GM12873 (cell line): ENCODE measurements around the gene ENOX1.

Source experiments
- TF ChIP-seq, protein P1 (sequence below): IDR thresholded peaks from 2 replicates; pipeline ENCODE4 v1.5.1; 2012; ENCODE audit warnings: low read depth, mild to moderate bottlenecking, moderate library complexity, low read length, control low read depth; ENCODE audit not compliant: insufficient read depth; ENCODE audit errors: missing control alignments

The ENOX1 gene

DNA sequence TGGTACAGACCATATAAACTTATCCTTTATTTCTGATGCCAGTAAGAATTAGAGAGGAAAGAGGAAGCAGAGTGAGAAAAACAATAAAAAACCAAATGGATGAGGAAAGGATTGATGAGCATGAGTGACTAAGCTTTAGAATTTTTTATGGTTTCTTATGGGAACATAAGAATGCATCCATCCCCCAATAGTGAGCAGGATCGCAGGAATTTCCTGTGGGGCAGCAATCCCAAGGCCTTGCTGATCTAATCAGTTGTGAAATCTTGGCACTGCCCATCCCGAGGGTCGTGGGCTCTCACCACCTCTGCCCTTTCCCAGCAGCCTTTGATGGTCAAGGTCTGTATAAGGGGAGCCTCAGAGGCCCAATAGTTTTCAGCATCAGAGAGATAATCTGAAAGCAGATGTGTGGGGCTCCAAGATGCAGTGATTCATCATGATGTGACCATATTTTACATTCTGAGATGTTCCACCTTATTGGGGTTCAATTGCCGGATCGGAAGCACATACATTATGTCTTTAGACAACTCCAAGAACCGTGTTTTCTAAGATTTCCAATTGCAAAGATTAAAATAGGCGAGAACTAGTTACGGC lies 541.3 kb downstream of the ENOX1 start:
- TF ChIP-seq, protein P1, sequence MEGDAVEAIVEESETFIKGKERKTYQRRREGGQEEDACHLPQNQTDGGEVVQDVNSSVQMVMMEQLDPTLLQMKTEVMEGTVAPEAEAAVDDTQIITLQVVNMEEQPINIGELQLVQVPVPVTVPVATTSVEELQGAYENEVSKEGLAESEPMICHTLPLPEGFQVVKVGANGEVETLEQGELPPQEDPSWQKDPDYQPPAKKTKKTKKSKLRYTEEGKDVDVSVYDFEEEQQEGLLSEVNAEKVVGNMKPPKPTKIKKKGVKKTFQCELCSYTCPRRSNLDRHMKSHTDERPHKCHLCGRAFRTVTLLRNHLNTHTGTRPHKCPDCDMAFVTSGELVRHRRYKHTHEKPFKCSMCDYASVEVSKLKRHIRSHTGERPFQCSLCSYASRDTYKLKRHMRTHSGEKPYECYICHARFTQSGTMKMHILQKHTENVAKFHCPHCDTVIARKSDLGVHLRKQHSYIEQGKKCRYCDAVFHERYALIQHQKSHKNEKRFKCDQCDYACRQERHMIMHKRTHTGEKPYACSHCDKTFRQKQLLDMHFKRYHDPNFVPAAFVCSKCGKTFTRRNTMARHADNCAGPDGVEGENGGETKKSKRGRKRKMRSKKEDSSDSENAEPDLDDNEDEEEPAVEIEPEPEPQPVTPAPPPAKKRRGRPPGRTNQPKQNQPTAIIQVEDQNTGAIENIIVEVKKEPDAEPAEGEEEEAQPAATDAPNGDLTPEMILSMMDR = no peak

DNA sequence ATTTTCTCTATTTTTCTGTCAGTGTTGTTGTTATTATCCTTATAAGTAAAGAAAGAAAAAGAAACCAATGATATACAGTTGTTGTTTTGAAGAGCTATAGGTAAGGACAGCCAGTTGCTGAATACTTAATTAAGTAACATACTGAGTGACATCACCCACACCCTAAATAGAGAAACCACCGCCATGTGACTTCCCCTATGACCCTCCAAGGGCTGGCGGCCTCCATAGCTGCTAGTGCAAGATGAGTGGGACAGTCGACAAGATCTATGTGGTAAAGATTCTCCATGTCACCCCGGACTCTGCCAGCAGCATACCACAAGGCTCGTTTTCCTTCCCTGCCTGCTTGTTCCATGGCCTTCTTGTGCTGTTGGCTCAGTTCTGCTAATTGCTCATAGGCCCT lies 542.3 kb downstream of the ENOX1 start:
- TF ChIP-seq, protein P1 = no peak

DNA sequence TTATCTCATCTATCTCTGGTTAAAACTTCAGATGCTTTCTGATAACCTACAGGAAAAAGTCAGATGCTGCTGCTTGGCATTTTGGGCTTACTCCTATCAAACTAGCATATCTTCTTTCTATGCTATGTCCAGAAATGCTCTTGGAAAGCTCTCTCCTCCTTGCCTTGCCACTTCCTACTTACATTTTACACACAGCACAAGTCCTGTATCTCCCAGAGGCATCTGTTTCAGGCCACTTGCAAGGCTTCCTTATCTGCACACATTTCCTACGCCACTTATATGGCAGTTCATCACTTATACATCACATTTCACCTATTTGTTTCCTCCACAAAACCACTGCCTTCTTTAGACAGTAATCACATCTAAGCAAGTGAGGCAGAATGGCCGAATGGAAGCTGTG lies 543.1 kb downstream of the ENOX1 start:
- TF ChIP-seq, protein P1 = no peak

DNA sequence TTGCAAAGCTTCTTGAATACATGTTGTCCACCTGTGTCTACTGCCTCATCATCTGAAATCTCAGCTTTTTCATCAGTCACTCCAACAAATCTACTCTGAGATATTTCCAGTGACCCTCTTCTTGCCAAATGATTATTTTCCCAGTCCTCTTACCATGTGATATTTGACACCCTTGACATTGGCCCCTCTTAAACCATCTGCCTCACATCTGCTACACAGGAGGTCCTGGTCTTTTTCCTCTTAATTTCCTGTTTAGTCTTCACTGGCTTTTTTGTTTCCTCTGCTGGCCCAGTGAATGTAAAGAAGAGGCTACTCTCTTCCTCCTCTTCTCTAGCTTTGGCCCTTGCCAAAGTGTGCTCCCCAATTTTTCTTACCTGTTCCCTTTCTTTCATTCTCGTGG lies 544.7 kb downstream of the ENOX1 start:
- TF ChIP-seq, protein P1 = no peak

DNA sequence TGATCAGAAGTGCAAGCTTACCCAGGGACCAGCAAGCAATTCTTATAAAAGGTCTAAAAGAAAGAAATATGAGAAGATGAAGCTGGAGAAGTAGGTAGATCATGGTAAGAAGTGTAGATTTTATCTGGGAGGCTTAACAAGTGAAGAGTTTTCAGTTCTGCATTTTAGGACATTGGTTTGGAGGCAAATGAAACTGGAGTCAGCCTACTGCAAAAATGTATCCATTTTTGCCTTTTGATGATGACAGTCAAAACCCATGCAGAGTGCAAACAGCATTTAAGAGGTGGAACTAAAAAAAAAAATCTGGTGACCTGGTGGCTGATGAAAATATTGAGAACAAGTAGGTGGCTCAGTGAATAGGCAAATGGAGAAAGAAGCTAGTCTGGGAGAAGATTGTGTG lies 546.5 kb downstream of the ENOX1 start:
- TF ChIP-seq, protein P1 = no peak

DNA sequence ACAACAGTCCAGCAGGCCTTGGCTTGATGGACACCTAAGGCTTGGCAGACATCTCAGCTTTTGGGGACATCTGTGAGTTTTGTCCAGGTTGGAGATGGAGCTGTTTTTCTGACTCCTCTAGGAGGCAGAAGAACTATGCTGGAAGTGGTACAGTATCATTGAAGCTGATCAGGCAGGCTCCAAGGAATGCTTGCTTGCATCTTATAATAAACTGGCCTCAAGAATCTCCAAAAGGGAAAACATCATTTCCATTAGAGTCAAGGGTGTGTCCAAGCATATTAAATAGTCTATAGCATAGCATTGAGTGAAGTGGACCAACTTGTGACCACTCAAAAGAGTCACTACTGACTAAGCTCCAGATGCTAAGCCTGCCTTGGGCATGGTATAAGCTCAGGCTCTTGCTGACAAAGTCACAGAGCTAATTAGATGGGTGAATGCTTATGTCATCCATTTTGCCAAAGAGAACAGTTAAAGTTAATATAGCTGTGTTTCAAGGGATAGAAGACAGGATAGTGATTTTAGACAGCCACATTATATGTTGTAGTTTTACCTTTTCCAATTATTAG lies 547.4 kb downstream of the ENOX1 start:
- TF ChIP-seq, protein P1 = no peak

DNA sequence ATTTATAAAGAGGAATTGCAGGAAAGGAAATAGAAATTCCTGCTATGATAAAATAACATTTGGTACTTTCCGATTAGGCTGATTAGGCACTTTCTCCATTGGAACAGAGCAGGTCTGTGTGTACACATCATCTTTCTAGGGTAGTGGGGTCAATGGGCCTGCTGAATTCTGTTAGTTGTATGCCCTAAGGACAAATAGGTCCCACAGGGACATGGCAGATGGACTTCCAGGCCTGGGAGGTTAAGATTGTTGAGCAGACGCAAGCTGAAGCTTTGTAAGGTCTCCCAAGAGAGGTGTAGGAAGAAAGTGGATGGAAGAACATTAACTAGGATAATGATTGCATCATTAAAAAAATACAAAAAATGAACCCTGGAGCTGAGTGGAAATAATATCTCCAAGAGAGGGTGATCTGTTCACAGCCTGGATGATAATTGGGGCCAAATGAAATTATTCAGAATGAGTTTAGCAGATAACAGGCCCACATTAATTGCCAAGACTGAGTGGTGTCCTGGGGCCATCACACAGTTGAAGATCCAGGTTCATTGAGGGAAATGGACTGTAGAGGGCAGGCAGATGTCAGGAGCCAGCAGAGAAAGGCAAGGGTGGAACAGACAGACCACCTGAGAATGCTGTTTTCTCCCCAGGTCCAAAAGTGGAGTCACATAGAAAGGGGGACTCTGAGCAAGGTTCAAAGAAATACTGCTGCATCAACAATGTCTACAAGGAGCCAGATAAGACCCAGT lies 548.3 kb downstream of the ENOX1 start:
- TF ChIP-seq, protein P1 = no peak
